ENCODE data around the gene OPA3.

- TF ChIP-seq, protein P1, sequence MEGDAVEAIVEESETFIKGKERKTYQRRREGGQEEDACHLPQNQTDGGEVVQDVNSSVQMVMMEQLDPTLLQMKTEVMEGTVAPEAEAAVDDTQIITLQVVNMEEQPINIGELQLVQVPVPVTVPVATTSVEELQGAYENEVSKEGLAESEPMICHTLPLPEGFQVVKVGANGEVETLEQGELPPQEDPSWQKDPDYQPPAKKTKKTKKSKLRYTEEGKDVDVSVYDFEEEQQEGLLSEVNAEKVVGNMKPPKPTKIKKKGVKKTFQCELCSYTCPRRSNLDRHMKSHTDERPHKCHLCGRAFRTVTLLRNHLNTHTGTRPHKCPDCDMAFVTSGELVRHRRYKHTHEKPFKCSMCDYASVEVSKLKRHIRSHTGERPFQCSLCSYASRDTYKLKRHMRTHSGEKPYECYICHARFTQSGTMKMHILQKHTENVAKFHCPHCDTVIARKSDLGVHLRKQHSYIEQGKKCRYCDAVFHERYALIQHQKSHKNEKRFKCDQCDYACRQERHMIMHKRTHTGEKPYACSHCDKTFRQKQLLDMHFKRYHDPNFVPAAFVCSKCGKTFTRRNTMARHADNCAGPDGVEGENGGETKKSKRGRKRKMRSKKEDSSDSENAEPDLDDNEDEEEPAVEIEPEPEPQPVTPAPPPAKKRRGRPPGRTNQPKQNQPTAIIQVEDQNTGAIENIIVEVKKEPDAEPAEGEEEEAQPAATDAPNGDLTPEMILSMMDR (conservative IDR thresholded peaks at IDR 0.05), result no peak
- no peak for TF ChIP-seq EZH2 (IDR thresholded peaks at IDR 0.05; ENCODE audit: low read depth)
Measured at GRCh38 chr19:45511074-45511473, 73.5 kb downstream of the OPA3 start.

Data from PC-9 (cell line).